NCI-H1436 treated with DMSO at 0.1 percent for 48 hours (cell line): ENCODE measurements around the gene GTPBP3.

Source experiments
- DNase-seq: peaks from one replicate; lab custom pipeline; 2025; lab: John Stamatoyannopoulos, UW

The GTPBP3 gene

GRCh38 chr19:17309198-17309964 is 28.0 kb upstream of the GTPBP3 start, which contains the start of gene DDA1:
Gene DDA1 (plus strand): TSS chr19:17309563. CDS start chr19:17309655, 92 bp downstream.
- DNase-seq: peak; percentile 98

- no peak for DNase-seq
These were observed 27.3 kb upstream of the GTPBP3 start for GRCh38 chr19:17309965-17310461.

- DNase-seq: no peak
These were observed 25.7 kb upstream of the GTPBP3 start for GRCh38 chr19:17311455-17312188.

GRCh38 chr19:17312189-17313113 is 24.9 kb upstream of the GTPBP3 start:
- no peak for DNase-seq

- DNase-seq: no peak
These were observed 23.3 kb upstream of the GTPBP3 start for GRCh38 chr19:17314007-17314593.

GRCh38 chr19:17318966-17319365 is 18.4 kb upstream of the GTPBP3 start:
- no peak for DNase-seq

- DNase-seq: no peak
These were observed 17.7 kb upstream of the GTPBP3 start for GRCh38 chr19:17319473-17320238.

- no peak for DNase-seq
These were observed 16.9 kb upstream of the GTPBP3 start for GRCh38 chr19:17320435-17320834.

GRCh38 chr19:17321655-17322489 is 15.5 kb upstream of the GTPBP3 start:
- no peak for DNase-seq

GRCh38 chr19:17322854-17323253 is 14.5 kb upstream of the GTPBP3 start:
- DNase-seq: no peak

- DNase-seq: no peak
These were observed 13.9 kb upstream of the GTPBP3 start for GRCh38 chr19:17323300-17323963.

- DNase-seq: no peak
These were observed 13.4 kb upstream of the GTPBP3 start for GRCh38 chr19:17323964-17324332.

- no peak for DNase-seq
These were observed 12.8 kb upstream of the GTPBP3 start for GRCh38 chr19:17324357-17325114.

GRCh38 chr19:17325133-17325532 is 12.2 kb upstream of the GTPBP3 start:
- no peak for DNase-seq

- DNase-seq: no peak
These were observed 11.3 kb upstream of the GTPBP3 start for GRCh38 chr19:17325881-17326594.

- DNase-seq: no peak
These were observed 10.8 kb upstream of the GTPBP3 start for GRCh38 chr19:17326595-17326966.

GRCh38 chr19:17327068-17327653 is 10.2 kb upstream of the GTPBP3 start:
- no peak for DNase-seq
